ENCODE results near the gene WIPF1.

DNA sequence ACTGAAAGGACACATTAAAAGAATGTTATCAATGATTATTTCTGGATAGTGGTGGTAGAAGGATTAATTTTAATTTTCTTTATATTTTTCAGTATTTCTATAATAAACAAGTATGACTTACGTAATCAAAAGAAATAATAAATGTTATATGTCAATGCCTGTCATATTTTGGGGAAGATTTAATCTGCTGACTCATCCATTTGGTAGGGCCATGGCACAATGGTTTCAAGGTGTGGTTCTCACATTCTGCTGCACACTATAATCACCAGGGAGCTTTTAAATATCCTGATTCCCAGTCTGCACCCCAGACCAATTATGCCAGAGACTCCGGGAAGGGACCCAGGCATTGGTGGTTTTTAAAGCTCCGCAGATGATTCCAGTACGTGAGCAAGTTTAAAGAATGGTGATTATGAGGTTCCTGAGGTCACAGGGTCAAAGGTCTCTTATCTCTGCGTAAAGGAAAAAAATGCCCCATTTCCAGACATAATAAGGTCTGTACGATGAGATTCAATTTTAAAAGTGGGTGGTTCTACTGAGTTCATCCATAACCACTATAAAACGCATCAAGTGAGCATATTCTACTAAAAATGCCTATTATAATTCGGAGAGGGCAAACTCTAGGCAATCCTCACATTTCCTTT lies 27.2 kb downstream of the WIPF1 start:
- no peak for TF ChIP-seq CTCF (IDR thresholded peaks at IDR 0.05)
- no peak for TF ChIP-seq POLR2A (IDR thresholded peaks at IDR 0.05)
